ENCODE results near the gene ZBTB21.

The ZBTB21 gene

DNA sequence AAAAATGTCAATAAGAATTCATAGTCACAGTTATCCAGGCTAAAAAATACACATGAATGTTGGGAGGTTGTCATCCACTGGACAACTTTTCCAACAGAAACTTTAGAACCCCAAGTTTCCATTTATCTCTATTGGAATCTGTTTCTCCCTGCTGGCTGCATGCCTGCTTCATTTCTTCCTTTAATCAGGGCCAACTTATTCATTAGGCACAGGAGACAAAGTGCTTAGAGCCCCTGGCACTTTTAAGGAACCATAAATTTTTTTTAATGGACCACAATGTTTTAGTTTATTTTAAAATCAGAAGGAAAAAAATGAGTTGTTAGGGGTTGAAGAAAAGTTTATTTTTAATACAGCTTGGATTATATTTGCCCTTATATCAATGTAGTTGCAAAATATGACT is 29.6 kb downstream of the ZBTB21 start:
- no peak for FAIRE-seq
- no peak for DNase-seq (ENCODE audit: insufficient read length, low spot score)
- no peak for TF ChIP-seq POLR2A (IDR thresholded peaks at IDR 0.05; ENCODE audit: low read depth, low read length)

DNA sequence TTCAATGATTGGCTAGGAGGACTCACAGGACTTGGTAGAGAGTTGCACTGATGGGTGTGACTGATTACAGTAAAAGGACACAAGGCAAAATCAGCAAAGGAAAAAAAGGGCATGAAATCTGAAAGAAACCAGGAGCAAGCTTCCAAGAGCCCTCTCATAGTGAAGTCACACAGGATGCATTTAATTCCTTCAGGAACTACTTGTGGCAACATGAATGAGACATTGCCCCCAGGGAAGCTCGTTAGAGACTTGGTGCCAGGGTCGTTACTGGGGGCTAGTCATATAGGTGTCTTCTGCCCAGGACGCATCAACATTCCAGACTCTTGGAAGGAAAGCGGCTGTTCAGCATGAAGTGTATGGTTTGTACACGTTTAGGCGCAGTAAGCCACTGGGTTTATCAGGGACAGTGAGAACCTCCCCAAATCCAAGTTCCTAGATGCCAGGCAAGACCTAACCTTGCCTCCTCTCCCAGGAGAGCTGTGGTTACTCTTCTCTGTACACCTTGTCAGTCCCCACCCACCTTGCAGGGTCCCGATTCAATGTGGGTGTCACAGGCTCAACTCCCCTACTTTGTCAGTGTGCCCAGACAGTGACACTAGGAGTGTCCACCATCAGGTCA is 30.3 kb downstream of the ZBTB21 start:
- no peak for TF ChIP-seq POLR2A (IDR thresholded peaks at IDR 0.05; ENCODE audit: low read depth, low read length)
- DNase-seq (ENCODE audit: insufficient read length, low spot score), result no peak
- FAIRE-seq, result no peak

DNA sequence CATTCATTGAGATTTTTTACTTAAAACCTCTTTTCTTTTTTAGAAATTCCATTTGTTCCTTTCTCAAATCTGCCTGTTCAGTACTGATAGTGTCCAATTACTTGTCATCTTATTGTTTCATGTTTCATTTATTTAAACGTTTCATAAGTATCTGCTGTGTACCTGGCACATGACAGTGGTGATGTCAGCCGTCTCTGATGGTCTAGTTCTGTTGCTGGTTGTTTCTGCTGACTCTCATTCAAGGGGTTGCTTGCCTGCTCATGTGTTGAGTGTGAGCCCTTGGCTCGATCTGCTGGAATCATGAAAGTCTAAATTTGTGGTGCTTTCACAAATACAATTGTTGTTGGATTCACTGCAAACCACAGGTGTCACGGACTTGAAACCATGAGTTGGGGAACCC is 30.8 kb downstream of the ZBTB21 start:
- FAIRE-seq (no peak), DNase-seq (ENCODE audit: insufficient read length, low spot score) (no peak)
- TF ChIP-seq POLR2A (IDR thresholded peaks at IDR 0.05; ENCODE audit: low read depth, low read length), result no peak

DNA sequence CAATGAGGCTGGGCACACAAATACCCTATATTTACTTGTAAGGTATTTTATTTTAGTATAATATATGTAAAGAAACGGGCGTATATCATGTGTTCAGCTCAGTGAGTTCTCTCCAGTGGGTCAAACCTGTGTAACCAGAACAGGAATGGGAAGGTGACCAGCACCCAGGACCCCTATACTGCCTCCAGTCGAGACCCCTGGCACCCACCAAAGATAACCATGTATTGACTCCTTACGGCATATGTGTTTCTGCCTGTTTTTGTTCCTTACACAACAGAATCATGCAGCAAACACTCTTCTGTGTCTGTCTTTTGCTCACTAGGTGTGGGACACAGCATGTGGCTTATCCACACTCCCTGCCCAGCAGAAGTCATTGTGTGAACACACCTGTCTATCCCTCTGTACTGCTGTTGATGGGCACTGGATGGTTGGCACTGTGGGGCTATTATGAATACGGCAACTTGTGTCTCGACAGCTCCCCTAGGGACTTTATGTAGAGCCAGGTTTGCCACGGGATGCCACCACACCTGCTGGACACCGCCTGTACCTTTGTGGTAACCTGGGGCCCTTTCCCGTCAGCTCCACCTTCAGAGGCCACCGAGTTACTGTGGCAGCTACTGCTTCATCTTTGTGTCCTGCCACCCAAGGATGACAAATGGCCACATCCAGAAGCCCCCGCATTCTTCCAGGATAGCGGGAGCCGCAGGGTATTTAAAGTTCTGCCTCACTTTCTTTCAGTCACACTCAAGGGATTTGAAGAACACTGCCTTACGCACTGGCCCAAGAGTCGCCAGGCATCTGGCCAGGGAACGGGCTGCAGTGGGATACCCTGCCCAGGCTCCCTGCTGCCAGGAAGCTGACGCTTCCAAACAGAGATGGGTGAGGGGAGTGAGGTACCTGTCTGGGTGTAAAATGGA is 32.9 kb downstream of the ZBTB21 start:
- no peak for TF ChIP-seq POLR2A (IDR thresholded peaks at IDR 0.05; ENCODE audit: low read depth, low read length)
- no peak for FAIRE-seq
- DNase-seq (ENCODE audit: insufficient read length, low spot score), result no peak

DNA sequence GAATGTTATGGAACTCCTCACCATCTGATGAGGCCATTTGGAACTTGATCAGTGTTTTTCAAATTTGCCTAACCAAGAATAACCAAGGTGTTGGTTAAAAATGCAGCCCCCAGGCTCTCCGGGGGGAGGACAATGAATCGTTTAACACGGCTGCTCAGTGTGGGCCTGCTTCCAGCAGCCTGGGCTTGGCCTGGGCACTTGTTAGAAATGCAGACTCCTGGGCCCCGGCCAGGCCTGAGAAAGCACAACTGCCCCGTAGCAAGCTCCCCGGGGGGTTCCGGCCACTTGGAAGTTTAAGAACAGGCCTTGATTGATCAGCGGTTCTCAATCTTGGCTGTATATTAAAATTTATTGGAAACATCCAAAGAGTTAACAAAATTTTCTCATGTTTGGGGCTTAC is 33.5 kb downstream of the ZBTB21 start:
- no peak for TF ChIP-seq POLR2A (IDR thresholded peaks at IDR 0.05; ENCODE audit: low read depth, low read length)
- DNase-seq (ENCODE audit: insufficient read length, low spot score) (no peak), FAIRE-seq (no peak)

- FAIRE-seq (no peak), DNase-seq (ENCODE audit: insufficient read length, low spot score) (no peak)
- TF ChIP-seq POLR2A (IDR thresholded peaks at IDR 0.05; ENCODE audit: low read depth, low read length), result no peak
Measured at GRCh38 chr21:41975391-41976272, 34.5 kb downstream of the ZBTB21 start.

- no peak for DNase-seq (ENCODE audit: insufficient read length, low spot score)
- no peak for FAIRE-seq
- TF ChIP-seq POLR2A (IDR thresholded peaks at IDR 0.05; ENCODE audit: low read depth, low read length), result no peak
Measured at GRCh38 chr21:41974752-41975053, 35.5 kb downstream of the ZBTB21 start.

GRCh38 chr21:41973861-41974751 is 36.1 kb downstream of the ZBTB21 start:
- FAIRE-seq (no peak), DNase-seq (ENCODE audit: insufficient read length, low spot score) (no peak)
- TF ChIP-seq POLR2A (IDR thresholded peaks at IDR 0.05; ENCODE audit: low read depth, low read length), result no peak

DNA sequence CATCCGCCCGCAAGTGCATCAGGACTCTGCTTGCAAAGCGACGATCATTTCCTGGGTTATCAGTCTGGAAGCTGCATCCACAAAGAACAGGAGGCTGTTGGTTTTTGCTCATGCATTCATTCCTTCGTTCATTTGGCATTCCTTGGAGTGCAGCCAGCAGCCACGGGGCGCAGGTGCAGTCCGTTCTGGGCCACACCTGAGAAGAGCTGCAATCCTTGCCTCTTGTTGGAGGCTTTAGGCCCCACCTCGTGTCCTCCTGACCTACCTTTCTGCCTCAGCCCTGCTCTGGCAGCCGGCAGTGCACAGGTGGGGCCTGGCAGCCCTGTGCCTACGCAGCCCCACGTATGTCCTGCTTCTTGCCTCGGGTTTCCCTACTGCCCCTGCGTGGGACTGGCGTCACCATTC is 36.7 kb downstream of the ZBTB21 start:
- no peak for FAIRE-seq
- no peak for DNase-seq (ENCODE audit: insufficient read length, low spot score)
- no peak for TF ChIP-seq POLR2A (IDR thresholded peaks at IDR 0.05; ENCODE audit: low read depth, low read length)

DNA sequence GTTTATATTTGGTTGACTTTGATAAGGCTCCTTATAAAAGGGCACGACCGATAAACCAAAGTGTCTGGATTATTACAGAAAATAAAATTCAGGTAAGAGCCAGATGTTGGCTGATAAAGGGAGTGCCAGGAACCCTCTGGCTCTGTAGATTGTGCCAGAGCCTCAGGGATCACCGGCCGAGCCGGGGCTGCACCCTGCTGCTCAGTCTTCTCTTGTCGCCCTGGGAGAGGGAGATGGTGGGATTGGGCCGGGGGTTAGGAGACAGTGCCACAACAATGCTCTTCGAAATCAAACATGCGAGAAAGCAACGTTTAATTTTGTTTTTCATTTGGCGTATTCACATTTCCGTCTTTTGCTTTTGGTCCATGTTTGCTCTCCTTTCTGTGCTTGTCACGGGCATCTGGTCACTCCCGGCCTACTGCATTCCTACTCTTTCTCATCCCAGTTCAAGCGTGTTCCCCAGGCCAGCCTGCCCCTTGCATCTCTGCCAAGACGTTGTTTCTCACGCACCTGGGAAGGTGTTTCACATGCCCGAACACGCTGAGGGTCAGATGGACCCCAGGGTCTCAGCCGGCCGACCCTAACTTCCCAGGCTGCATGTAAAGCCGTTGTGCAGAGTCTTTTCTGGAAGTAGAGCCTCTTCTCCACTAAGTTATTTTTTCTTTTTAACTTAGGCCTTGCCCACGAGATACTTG is 37.5 kb downstream of the ZBTB21 start:
- no peak for DNase-seq (ENCODE audit: insufficient read length, low spot score)
- TF ChIP-seq POLR2A (IDR thresholded peaks at IDR 0.05; ENCODE audit: low read depth, low read length), result no peak
- FAIRE-seq, result no peak

- TF ChIP-seq POLR2A (IDR thresholded peaks at IDR 0.05; ENCODE audit: low read depth, low read length), result no peak
- DNase-seq (ENCODE audit: insufficient read length, low spot score) (no peak), FAIRE-seq (no peak)
Measured at GRCh38 chr21:41971891-41972290, 38.3 kb downstream of the ZBTB21 start.

DNA sequence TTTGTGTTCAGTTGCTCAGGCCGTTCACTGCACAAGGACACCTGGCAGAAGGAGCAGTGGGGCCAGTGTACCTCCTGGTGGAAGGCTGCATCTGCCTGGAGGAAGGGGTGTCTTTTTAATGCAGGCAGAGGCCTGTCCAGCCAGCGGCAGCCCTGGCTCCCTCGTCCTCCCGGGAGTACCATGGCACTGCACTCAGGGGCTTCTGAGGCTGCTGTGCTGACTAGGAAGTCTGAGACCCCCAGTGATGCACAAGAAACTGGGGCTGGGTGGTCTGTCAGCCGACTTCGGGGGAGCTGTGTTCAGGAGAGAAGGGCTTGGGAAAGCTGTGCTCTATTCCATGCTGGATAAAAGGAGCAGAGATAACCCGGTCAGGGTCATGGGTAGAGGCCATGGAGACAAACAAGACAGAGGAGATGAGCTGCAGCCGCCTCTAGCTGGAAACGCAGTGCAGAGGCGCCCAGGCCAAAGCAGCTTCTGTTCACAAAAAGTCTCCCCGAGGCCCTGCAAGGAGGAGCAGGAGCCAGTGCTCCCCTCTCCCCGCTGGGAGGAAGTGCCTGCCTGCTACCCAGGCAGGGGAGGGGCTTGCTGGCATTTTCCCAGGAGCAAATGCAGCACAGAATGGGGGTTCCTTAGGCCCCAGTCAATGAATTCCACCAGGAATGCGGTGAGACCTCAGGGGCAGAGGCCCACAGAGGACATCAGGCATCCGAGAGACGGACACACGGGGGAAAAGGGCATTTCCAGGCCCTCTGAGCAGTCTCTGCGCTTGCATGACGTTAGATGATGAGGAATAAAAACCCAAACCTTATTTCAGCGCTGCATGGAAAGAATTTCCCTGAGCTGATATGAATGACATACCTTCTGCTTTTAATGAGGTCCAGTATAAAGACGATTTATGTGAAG is 39.2 kb downstream of the ZBTB21 start:
- FAIRE-seq (no peak), DNase-seq (ENCODE audit: insufficient read length, low spot score) (no peak)
- no peak for TF ChIP-seq POLR2A (IDR thresholded peaks at IDR 0.05; ENCODE audit: low read depth, low read length)
